ENCODE measurements around the gene SLC36A2.
"Not testable (repeated sequence)": the region's sequence is repeated elsewhere in the genome, so short reads cannot be mapped to it uniquely, and the experiment has no call there.

SLC36A2 gene

GRCh38 chr5:151326266-151326665 lies 21.1 kb downstream of the SLC36A2 start:
- DNase-seq (ENCODE audit: low spot score) = no peak

GRCh38 chr5:151320481-151320880 lies 26.9 kb downstream of the SLC36A2 start:
- DNase-seq (ENCODE audit: low spot score) = no peak

GRCh38 chr5:151318850-151319732 lies 28.3 kb downstream of the SLC36A2 start:
- DNase-seq (ENCODE audit: low spot score) = no peak

GRCh38 chr5:151317871-151318270 lies 29.5 kb downstream of the SLC36A2 start:
- no peak for DNase-seq (ENCODE audit: low spot score)

- DNase-seq (ENCODE audit: low spot score) = peak; percentile 45
These were observed 31.3 kb downstream of the SLC36A2 start for GRCh38 chr5:151315998-151316597.

GRCh38 chr5:151313357-151313756 lies 34.0 kb downstream of the SLC36A2 start:
- no peak for DNase-seq (ENCODE audit: low spot score)

GRCh38 chr5:151312756-151313324 lies 34.5 kb downstream of the SLC36A2 start:
- no peak for DNase-seq (ENCODE audit: low spot score)

GRCh38 chr5:151310932-151311331 lies 36.4 kb downstream of the SLC36A2 start:
- no peak for DNase-seq (ENCODE audit: low spot score)

- not testable (repeated sequence) for DNase-seq (ENCODE audit: low spot score)
These were observed 37.5 kb downstream of the SLC36A2 start for GRCh38 chr5:151309821-151310220.

GRCh38 chr5:151309266-151309665 lies 38.1 kb downstream of the SLC36A2 start:
- not testable (repeated sequence) for DNase-seq (ENCODE audit: low spot score)

GRCh38 chr5:151303666-151304065 lies 43.7 kb downstream of the SLC36A2 start, which contains the start of gene SLC36A3:
SLC36A3 (minus strand) TSS chr5:151303766; CDS start chr5:151303354, 412 bp downstream.
- no peak for DNase-seq (ENCODE audit: low spot score)

GRCh38 chr5:151298063-151298855 lies 49.1 kb downstream of the SLC36A2 start:
- no peak for DNase-seq (ENCODE audit: low spot score)

- no peak for DNase-seq (ENCODE audit: low spot score)
These were observed 50.4 kb downstream of the SLC36A2 start for GRCh38 chr5:151296974-151297373.

GRCh38 chr5:151296478-151296830 lies 50.9 kb downstream of the SLC36A2 start:
- DNase-seq (ENCODE audit: low spot score) = no peak

- DNase-seq (ENCODE audit: low spot score) = no peak
These were observed 51.4 kb downstream of the SLC36A2 start for GRCh38 chr5:151295791-151296477.

- no peak for DNase-seq (ENCODE audit: low spot score)
These were observed 52.2 kb downstream of the SLC36A2 start for GRCh38 chr5:151295138-151295537.

GRCh38 chr5:151293624-151294023 lies 53.7 kb downstream of the SLC36A2 start:
- no peak for DNase-seq (ENCODE audit: low spot score)

GRCh38 chr5:151288180-151288579 lies 59.2 kb downstream of the SLC36A2 start:
- no peak for DNase-seq (ENCODE audit: low spot score)

GRCh38 chr5:151286246-151286645 lies 61.1 kb downstream of the SLC36A2 start:
- no peak for DNase-seq (ENCODE audit: low spot score)

- no peak for DNase-seq (ENCODE audit: low spot score)
These were observed 61.7 kb downstream of the SLC36A2 start for GRCh38 chr5:151285683-151286082.

GRCh38 chr5:151284392-151284967 lies 62.9 kb downstream of the SLC36A2 start:
- no peak for DNase-seq (ENCODE audit: low spot score)
